MCF 10A (cell line): ENCODE results near the gene PINK1. TPM values are rescaled to one million over a fixed set of nuclear protein-coding genes. Genes with fewer than 3 reads are reported as not detected.
"Not testable (repeated sequence)": the region's sequence is repeated elsewhere in the genome, so short reads cannot be mapped to it uniquely, and the experiment has no call there.

Experiments used
- BruUV-seq: library from RNA; stranded (reverse); fragments of 400-500 nt; replicated peaks from 2 replicates; lab custom pipeline; 2021; lab: Mats Ljungman, UMichigan
- CTCF ChIA-PET: fragments of 300-600 bp; sonication (Branson Sonifier 250); formaldehyde crosslinking; extraction: SDS; loops from one replicate; lab custom pipeline; 2021; ENCODE audit warnings: antibody characterized with exemption, inconsistent platforms; lab: Yijun Ruan, JAX
- POLR2A ChIA-PET: fragments of 300-600, 350-650 bp; sonication (Branson Sonifier 250); formaldehyde crosslinking; extraction: SDS; loops from one replicate; lab custom pipeline; 2020; ENCODE audit warnings: antibody characterized with exemption, inconsistent platforms; lab: Yijun Ruan, JAX
- DNase-seq: peaks from one replicate; pipeline ENCODE4 v3.0.0-alpha.2; 2018; ENCODE audit not compliant: unreplicated experiment
- H3K27ac Mint-ChIP-seq: one replicate; pipeline ENCODE4 v1.8.0; 2022; ENCODE audit warnings: mild to moderate bottlenecking, low read depth, mixed read lengths; ENCODE audit not compliant: unreplicated experiment
- H3K27me3 Mint-ChIP-seq: one replicate; pipeline ENCODE4 v1.8.0; 2022; ENCODE audit warnings: mixed read lengths; ENCODE audit not compliant: insufficient read depth, unreplicated experiment
- H3K36me3 Mint-ChIP-seq: one replicate; pipeline ENCODE4 v1.8.0; 2022; ENCODE audit warnings: mild to moderate bottlenecking, moderate library complexity, mixed read lengths; ENCODE audit not compliant: insufficient read depth, unreplicated experiment
- H3K4me1 Mint-ChIP-seq: one replicate; pipeline ENCODE4 v1.8.0; 2022; ENCODE audit warnings: mixed read lengths; ENCODE audit not compliant: insufficient read depth, unreplicated experiment
- H3K4me3 Mint-ChIP-seq: one replicate; pipeline ENCODE4 v1.8.0; 2022; ENCODE audit warnings: mild to moderate bottlenecking, moderate library complexity, mixed read lengths; ENCODE audit not compliant: unreplicated experiment
- H3K9me3 Mint-ChIP-seq: one replicate; pipeline ENCODE4 v1.8.0; 2022; ENCODE audit warnings: mixed read lengths; ENCODE audit not compliant: unreplicated experiment
- intact Hi-C: fragments of 100-400 bp; cut with micrococcal nuclease; formaldehyde crosslinking; loops from 2 replicates; pipeline ENCODE4 v1.14.1; 2022
- total RNA-seq: library from RNA; stranded (reverse); gene quantifications from 2 replicates; pipeline ENCODE4 v1.2.3, GENCODE V29; 2022
- TF ChIP-seq, protein P1 (sequence below): fragments of 200-600 bp; IDR thresholded peaks from one replicate; pipeline ENCODE4 v1.8.0; 2022; ENCODE audit warnings: antibody characterized with exemption, mild to moderate bottlenecking; ENCODE audit not compliant: unreplicated experiment

Gene PINK1
- total RNA-seq, 1 experiment from 2014 or later = 20.9 TPM

DNA sequence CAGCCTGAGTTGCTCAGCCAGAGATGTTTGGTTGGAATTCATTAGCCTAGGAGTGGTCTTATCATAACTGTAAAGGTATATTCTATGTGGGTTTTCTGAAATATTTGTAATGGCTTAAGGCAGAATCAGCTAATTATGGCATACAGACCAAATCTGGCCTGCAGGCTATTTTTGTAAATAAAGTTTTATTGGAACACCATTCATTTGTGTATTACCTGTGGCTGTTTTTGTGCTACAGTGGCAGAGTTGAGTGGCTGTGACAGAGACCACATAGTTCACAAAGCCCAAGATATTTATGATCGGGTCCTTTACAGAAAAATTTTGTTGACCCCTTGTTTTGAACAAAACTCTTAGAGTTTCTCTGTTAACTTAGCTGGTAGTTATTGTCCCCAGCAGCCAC is 35.3 kb downstream of the PINK1 start:
- Mint-ChIP-seq H3K36me3 (no peaks in the 10 kb centered on the region), H3K4me3 (no peak overlapping the region), H3K27ac (no peak overlapping the region), H3K27me3 (no peaks in the 10 kb centered on the region), H3K9me3 (no peaks in the 10 kb centered on the region), H3K4me1 (no peaks in the 10 kb centered on the region)
- BruUV-seq = no TSS peak
- TF ChIP-seq, protein P1, sequence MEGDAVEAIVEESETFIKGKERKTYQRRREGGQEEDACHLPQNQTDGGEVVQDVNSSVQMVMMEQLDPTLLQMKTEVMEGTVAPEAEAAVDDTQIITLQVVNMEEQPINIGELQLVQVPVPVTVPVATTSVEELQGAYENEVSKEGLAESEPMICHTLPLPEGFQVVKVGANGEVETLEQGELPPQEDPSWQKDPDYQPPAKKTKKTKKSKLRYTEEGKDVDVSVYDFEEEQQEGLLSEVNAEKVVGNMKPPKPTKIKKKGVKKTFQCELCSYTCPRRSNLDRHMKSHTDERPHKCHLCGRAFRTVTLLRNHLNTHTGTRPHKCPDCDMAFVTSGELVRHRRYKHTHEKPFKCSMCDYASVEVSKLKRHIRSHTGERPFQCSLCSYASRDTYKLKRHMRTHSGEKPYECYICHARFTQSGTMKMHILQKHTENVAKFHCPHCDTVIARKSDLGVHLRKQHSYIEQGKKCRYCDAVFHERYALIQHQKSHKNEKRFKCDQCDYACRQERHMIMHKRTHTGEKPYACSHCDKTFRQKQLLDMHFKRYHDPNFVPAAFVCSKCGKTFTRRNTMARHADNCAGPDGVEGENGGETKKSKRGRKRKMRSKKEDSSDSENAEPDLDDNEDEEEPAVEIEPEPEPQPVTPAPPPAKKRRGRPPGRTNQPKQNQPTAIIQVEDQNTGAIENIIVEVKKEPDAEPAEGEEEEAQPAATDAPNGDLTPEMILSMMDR = no peak
- no peak for DNase-seq
- CTCF ChIA-PET = interaction anchor here (0.6 to 2.0 kb wide), 4 partner anchors 28 to 615 kb away, joined by 3 to 4 read pairs (median 3); no protein-coding TSS in a partner anchor
- intact Hi-C loops = no loop called here
- POLR2A ChIA-PET = interaction anchor here (0.6 kb wide), 1 partner anchor 123 kb away, joined by 3 read pairs; no protein-coding TSS in a partner anchor

DNA sequence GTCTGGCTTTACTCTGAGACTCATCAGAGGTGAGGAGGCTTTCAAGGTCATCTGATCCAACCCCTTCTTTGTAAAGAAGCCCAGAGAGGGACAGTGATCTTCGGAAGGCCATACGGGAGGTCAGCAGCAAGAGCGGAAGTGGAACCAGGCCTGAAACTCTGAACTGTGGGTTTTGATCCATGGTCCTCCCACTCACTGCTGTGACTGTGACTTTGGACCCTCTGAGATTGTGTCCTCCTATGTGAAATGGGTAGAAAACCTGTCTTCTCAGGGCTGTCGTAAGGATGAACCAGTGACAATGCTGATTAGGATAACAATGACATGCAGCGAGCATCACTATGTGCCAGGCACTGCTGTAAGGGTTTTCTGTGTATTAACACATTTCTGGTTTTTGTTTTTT is 37.7 kb downstream of the PINK1 start:
- intact Hi-C loops = no loop called here
- Mint-ChIP-seq H3K27ac (no peak overlapping the region), H3K9me3 (no peaks in the 10 kb centered on the region), H3K27me3 (no peaks in the 10 kb centered on the region), H3K36me3 (no peaks in the 10 kb centered on the region), H3K4me3 (no peak overlapping the region), H3K4me1 (no peaks in the 10 kb centered on the region)
- CTCF ChIA-PET = interaction anchor here (0.6 kb wide), 1 partner anchor 178 kb away, joined by 3 read pairs; no protein-coding TSS in a partner anchor
- BruUV-seq = no TSS peak
- TF ChIP-seq, protein P1 = no peak
- POLR2A ChIA-PET = no interaction called here
- DNase-seq = no peak

DNA sequence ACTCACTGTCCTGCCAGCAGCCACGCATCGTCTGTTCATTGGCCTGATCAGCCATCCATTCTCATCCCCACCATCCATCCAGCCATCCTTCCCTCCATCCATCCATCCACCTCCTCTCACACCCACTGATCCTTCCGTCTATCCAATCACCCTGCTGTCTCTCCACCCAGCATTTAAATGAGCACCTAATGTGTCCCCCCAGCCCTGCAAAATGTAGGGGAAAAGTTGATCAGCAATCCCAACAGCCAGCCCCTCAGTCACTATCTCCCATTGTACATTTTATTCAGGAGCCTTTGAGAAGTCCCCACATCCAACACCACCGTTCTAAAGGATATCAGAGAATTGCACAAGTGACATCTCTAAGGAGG is 39.0 kb downstream of the PINK1 start:
- Mint-ChIP-seq H3K4me1 (no peaks in the 10 kb centered on the region), H3K36me3 (no peaks in the 10 kb centered on the region), H3K9me3 (no peaks in the 10 kb centered on the region), H3K27me3 (no peaks in the 10 kb centered on the region), H3K4me3 (no peak overlapping the region), H3K27ac (no peak overlapping the region)
- ChIA-PET POLR2A (no interaction called here), CTCF (interaction anchor here (1.2 kb wide), 1 partner anchor 24 kb away, joined by 5 read pairs; no protein-coding TSS in a partner anchor)
- intact Hi-C loops = no loop called here
- BruUV-seq = no TSS peak
- TF ChIP-seq, protein P1 = no peak
- no peak for DNase-seq

DNA sequence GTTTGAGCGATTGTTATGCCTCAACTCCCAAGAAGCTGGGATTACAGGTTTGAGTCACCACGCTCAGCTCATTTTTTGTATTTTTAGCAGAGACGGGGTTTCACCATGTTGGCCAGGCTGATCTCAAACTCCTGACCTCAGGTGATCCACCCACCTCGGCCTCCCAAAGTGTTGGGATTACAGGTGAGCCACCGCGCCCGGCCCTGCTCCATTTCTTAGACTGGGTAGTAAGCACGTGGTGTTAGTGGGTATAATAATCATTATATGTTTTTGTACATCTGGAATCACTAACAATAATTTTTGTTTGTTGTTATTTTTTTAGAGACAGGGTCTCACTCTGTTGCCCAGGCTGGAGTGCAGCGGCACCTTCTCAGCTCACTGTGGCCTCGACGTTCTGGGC is 40.4 kb downstream of the PINK1 start:
- H3K27ac Mint-ChIP-seq, H3K9me3 Mint-ChIP-seq, H3K4me3 Mint-ChIP-seq, intact Hi-C loops, DNase-seq, CTCF ChIA-PET, H3K4me1 Mint-ChIP-seq, BruUV-seq, H3K36me3 Mint-ChIP-seq, POLR2A ChIA-PET, H3K27me3 Mint-ChIP-seq: not testable (repeated sequence)
